ENCODE measurements around the gene MTURN. TPM values are rescaled to one million over a fixed set of nuclear protein-coding genes. Genes with fewer than 3 reads are reported as not detected.

MTURN gene
- total and polyA plus RNA-seq, 10 of the 15 experiments (the other 5 are each of a cell fraction or from before 2014, with no cell fraction given), result 0.52 to 5.0 (median 3.3) TPM

GRCh38 chr7:30191809-30192208, 57.0 kb downstream of the MTURN start:
- CTCF ChIA-PET, result interaction anchor here (0.9 to 2.4 kb wide), 4 partner anchors 9 to 18 kb away, joined by 3 to 16 read pairs (median 4); no protein-coding TSS in a partner anchor

More at GRCh38 chr7:30191809-30192208, 57.0 kb downstream of the MTURN start:
- POLR2A ChIA-PET, result interaction anchor here (1.3 to 2.8 kb wide), 3 partner anchors 10 to 14 kb away, joined by 9 to 12 read pairs (median 12); no protein-coding TSS in a partner anchor
- no peaks in the 10 kb centered on the region for H3K27me3 ChIP-seq (replicated peaks in 1 of 2; ENCODE audit: control insufficient read depth in 2 of 2, insufficient read depth in 2 of 2, low read length in 1 of 2)
- H2AFZ ChIP-seq (ENCODE audit: control insufficient read depth, low read depth, low read length), result no peak overlapping the region
- no peaks in the 10 kb centered on the region for H4K20me1 ChIP-seq (ENCODE audit: control insufficient read depth, insufficient read depth)
- in situ Hi-C loops (cut with MboI) (no loop called here), intact Hi-C loops (cut with micrococcal nuclease; ENCODE audit: unreplicated experiment) (no loop called here)
- no peaks in the 10 kb centered on the region for H3K79me2 ChIP-seq (ENCODE audit: control insufficient read depth, insufficient read depth, low read length)
- ATAC-seq (no peak), DNase-seq (ENCODE audit: low read depth, low spot score) (no peak), FAIRE-seq (no peak)
- BruUV-seq (replicated peaks), result no TSS peak
- no peak overlapping the region for H3K9ac ChIP-seq (ENCODE audit: control insufficient read depth, insufficient read depth, low read length)
- TF ChIP-seq POLR2AphosphoS5 (IDR thresholded peaks at IDR 0.05; ENCODE audit: low read length) (no peak), BCL3 (IDR thresholded peaks at IDR 0.05; ENCODE audit: borderline replicate concordance, insufficient read depth, low read depth, low read length, poor library complexity, severe bottlenecking) (no peak), HDAC2 (IDR thresholded peaks at IDR 0.05) (no peak), RELA (IDR thresholded peaks at IDR 0.05; ENCODE audit: borderline replicate concordance, partially characterized antibody) (no peak), MTA2 (IDR thresholded peaks at IDR 0.05; ENCODE audit: low read depth) (no peak), ELK1 (IDR thresholded peaks at IDR 0.05; ENCODE audit: low read depth, low read length) (no peak)
- H3K9me3 ChIP-seq (replicated peaks; ENCODE audit: control insufficient read depth, insufficient read depth, low read length), result peaks cover 17% of the 10 kb centered on the region
- no peaks in the 10 kb centered on the region for H3K36me3 ChIP-seq (ENCODE audit: control insufficient read depth in 2 of 2, insufficient read depth in 2 of 2, low read length in 1 of 2)
- 76% methylated on average over 4 of the region's 4 CpGs for WGBS (ENCODE audit: insufficient coverage, insufficient replicate concordance, low lambda C conversion rate, missing lambda C conversion rate)
- no peak overlapping the region for H3K4me2 ChIP-seq (ENCODE audit: control insufficient read depth, insufficient read depth)
- SMC1A ChIA-PET (ENCODE audit: uncharacterized antibody, unreplicated experiment), result interaction anchor here (1.0 to 6.1 kb wide), 3 partner anchors 12 to 83 kb away, joined by 3 to 87 read pairs (median 4); no protein-coding TSS in a partner anchor
- no peak overlapping the region for H3K27ac ChIP-seq (ENCODE audit: control insufficient read depth, insufficient read depth)
- RAD21 ChIA-PET (ENCODE audit: unreplicated experiment), result interaction anchor here (1.4 kb wide), 1 partner anchor 28 kb away, joined by 3 read pairs; no protein-coding TSS in a partner anchor
- H3K4me3 ChIP-seq, result no peak overlapping the region
- H3K4me1 ChIP-seq (ENCODE audit: control insufficient read depth, insufficient read depth, low read length), result no peaks in the 10 kb centered on the region

Measured in GM12878 (cell line).